Suprapubic skin (tissue), 4 donors: ENCODE measurements around the gene ERG. TPM values are rescaled to one million over a fixed set of nuclear protein-coding genes. Genes with fewer than 3 reads are reported as not detected.

Experiments
- DNase-seq, 2 donors: peaks; one replicate each; pipeline ENCODE4 v3.0.0-alpha.2; 2019; ENCODE audit warnings: low spot score in 2 of 2
- H3K27ac ChIP-seq: fragments of 200-600 bp; sonication (generic); one replicate; pipeline ENCODE4 v1.5.1; 2019
- H3K27me3 ChIP-seq: fragments of 200-600 bp; sonication (generic); one replicate; pipeline ENCODE4 v1.5.1; 2019
- H3K36me3 ChIP-seq: fragments of 200-600 bp; sonication (generic); one replicate; pipeline ENCODE4 v1.5.1; 2019
- H3K4me1 ChIP-seq: fragments of 200-600 bp; sonication (generic); one replicate; pipeline ENCODE4 v1.5.1; 2019
- H3K4me3 ChIP-seq: fragments of 200-600 bp; sonication (generic); one replicate; pipeline ENCODE4 v1.5.1; 2019; ENCODE audit warnings: mild to moderate bottlenecking
- H3K9me3 ChIP-seq: fragments of 200-600 bp; sonication (generic); one replicate; pipeline ENCODE4 v1.5.1; 2019
- CTCF ChIP-seq, 2 donors: fragments of 200-600 bp in 1 of 2; fragments of 450-650 bp in 1 of 2; sonication (generic) in 1 of 2; IDR thresholded peaks; one replicate each; pipeline ENCODE4 v1.5.1; 2016 to 2019; ENCODE audit warnings: antibody characterized with exemption in 2 of 2, mild to moderate bottlenecking in 1 of 2, moderate library complexity in 1 of 2
- EP300 ChIP-seq: sonication (generic); formaldehyde crosslinking; IDR thresholded peaks from one replicate; pipeline ENCODE4 v1.6.1; 2017; ENCODE audit warnings: antibody characterized with exemption
- POLR2A ChIP-seq, 2 donors: fragments of 450-650 bp; IDR thresholded peaks; one replicate each; pipeline ENCODE4 v1.6.1; 2017; ENCODE audit warnings: antibody characterized with exemption in 2 of 2, mild to moderate bottlenecking in 2 of 2, moderate library complexity in 2 of 2
- POLR2AphosphoS5 ChIP-seq, 3 donors: sonication (generic); formaldehyde crosslinking; IDR thresholded peaks; one replicate each; pipeline ENCODE4 v1.6.1; 2017; ENCODE audit warnings: antibody characterized with exemption in 3 of 3
- WGBS: methylation state at CpG from one replicate; pipeline ENCODE4 v1.1.5; 2018; 5-methylcytosine and 5-hydroxymethylcytosine counted together
- total RNA-seq, 4 donors: library from RNA; depleted of rRNA; stranded (reverse); fragments of >200 nt; gene quantifications; one replicate each; pipeline ENCODE4 v1.1.0, GENCODE V29; 2016

The ERG gene
- total RNA-seq, 4 donors from 2014 or later, result 3.3 to 10.1 (median 6.3) TPM

GRCh38 chr21:38413958-38414548 lies 84.2 kb downstream of the ERG start:
- no peak for DNase-seq
- H3K27me3 ChIP-seq, result no peaks in the 10 kb centered on the region
- no peaks in the 10 kb centered on the region for H3K4me1 ChIP-seq
- TF ChIP-seq EP300 (no peak), CTCF (IDR thresholded peaks at IDR 0.05) (no peak), POLR2A (IDR thresholded peaks at IDR 0.05) (no peak), POLR2AphosphoS5 (IDR thresholded peaks at IDR 0.05) (no peak)
- no peak overlapping the region for H3K27ac ChIP-seq
- H3K4me3 ChIP-seq, result no peak overlapping the region
- no peaks in the 10 kb centered on the region for H3K36me3 ChIP-seq
- WGBS, result 88% methylated on average over 3 of the region's 3 CpGs
- no peaks in the 10 kb centered on the region for H3K9me3 ChIP-seq

- DNase-seq, result no peak
- TF ChIP-seq CTCF (IDR thresholded peaks at IDR 0.05), result no peak
- no peak for TF ChIP-seq POLR2A (IDR thresholded peaks at IDR 0.05)
- no peak for TF ChIP-seq POLR2AphosphoS5 (IDR thresholded peaks at IDR 0.05)
- TF ChIP-seq EP300, result no peak
- H3K4me1 ChIP-seq, result no peaks in the 10 kb centered on the region
- H3K4me3 ChIP-seq, result no peak overlapping the region
- 76% methylated on average over 1 of the region's 1 CpG for WGBS
- H3K36me3 ChIP-seq, result no peaks in the 10 kb centered on the region
- H3K27me3 ChIP-seq, result no peaks in the 10 kb centered on the region
- no peaks in the 10 kb centered on the region for H3K9me3 ChIP-seq
- H3K27ac ChIP-seq, result no peak overlapping the region
These were observed 87.8 kb downstream of the ERG start for GRCh38 chr21:38410466-38410865.

GRCh38 chr21:38409907-38410306 lies 88.4 kb downstream of the ERG start:
- DNase-seq, result no peak
- no peaks in the 10 kb centered on the region for H3K27me3 ChIP-seq
- H3K9me3 ChIP-seq, result no peaks in the 10 kb centered on the region
- no peaks in the 10 kb centered on the region for H3K36me3 ChIP-seq
- no peak overlapping the region for H3K27ac ChIP-seq
- H3K4me3 ChIP-seq, result no peak overlapping the region
- no peaks in the 10 kb centered on the region for H3K4me1 ChIP-seq
- TF ChIP-seq EP300 (no peak), CTCF (IDR thresholded peaks at IDR 0.05) (no peak), POLR2AphosphoS5 (IDR thresholded peaks at IDR 0.05) (no peak), POLR2A (IDR thresholded peaks at IDR 0.05) (no peak)
- WGBS, result 72% methylated on average over 3 of the region's 3 CpGs

- Histone ChIP-seq H3K4me3 (no peak overlapping the region), H3K27me3 (peaks cover 9% of the 10 kb centered on the region), H3K4me1 (peaks cover 2% of the 10 kb centered on the region), H3K9me3 (no peaks in the 10 kb centered on the region), H3K27ac (no peak overlapping the region), H3K36me3 (no peaks in the 10 kb centered on the region)
- no peak for DNase-seq
- TF ChIP-seq POLR2A (IDR thresholded peaks at IDR 0.05) (no peak), CTCF (IDR thresholded peaks at IDR 0.05) (no peak)
- WGBS, result 71% methylated on average over 6 of the region's 9 CpGs
These were observed 94.1 kb downstream of the ERG start for GRCh38 chr21:38404177-38404576.

GRCh38 chr21:38402795-38403194 lies 95.5 kb downstream of the ERG start:
- WGBS, result 57% methylated on average over 6 of the region's 6 CpGs
- TF ChIP-seq CTCF (IDR thresholded peaks at IDR 0.05), result no peak
- DNase-seq, result no peak
- no peak overlapping the region for H3K4me3 ChIP-seq
- H3K9me3 ChIP-seq, result no peaks in the 10 kb centered on the region
- peaks cover 9% of the 10 kb centered on the region for H3K27me3 ChIP-seq
- H3K36me3 ChIP-seq, result no peaks in the 10 kb centered on the region
- H3K4me1 ChIP-seq, result peaks cover 2% of the 10 kb centered on the region
- H3K27ac ChIP-seq, result no peak overlapping the region
